Gastrocnemius medialis (tissue), 4 donors: Measurements from ENCODE around the gene TMED8. TPM values are rescaled to one million over a fixed set of nuclear protein-coding genes. Genes with fewer than 3 reads are reported as not detected.

ENCODE experiments used
- ATAC-seq, 2 donors: fragments of 150-250 bp; one replicate each; pipeline ENCODE4 v1.9.1; 2016
- DNase-seq, 2 donors: peaks; one replicate each; pipeline ENCODE4 v3.0.0-alpha.2; 2019
- H3K27ac ChIP-seq, 4 donors: fragments of 200-600 bp; sonication (generic); 1 replicate in 1 of 4; 2 replicates in 3 of 4; pipeline ENCODE4 v1.5.1; 2016 to 2018; ENCODE audit warnings: mild to moderate bottlenecking in 2 of 4, moderate library complexity in 1 of 4
- H3K27me3 ChIP-seq, 3 donors: fragments of 200-600 bp; sonication (generic) in 2 of 3; 1 replicate in 1 of 3; 2 replicates in 2 of 3; pipeline versions ENCODE4 v1.5.1 to v1.6.0; 2016 to 2019; ENCODE audit warnings: mild to moderate bottlenecking in 1 of 3, moderate library complexity in 1 of 3
- H3K36me3 ChIP-seq, 2 donors: fragments of 200-600 bp; sonication (generic) in 1 of 2; one replicate each; pipeline ENCODE4 v1.5.1; 2017 to 2018
- H3K4me1 ChIP-seq, 2 donors: fragments of 200-600 bp; sonication (generic) in 1 of 2; one replicate each; pipeline ENCODE4 v1.5.1; 2016 to 2017; ENCODE audit warnings: mild to moderate bottlenecking in 2 of 2
- H3K4me3 ChIP-seq, 4 donors: fragments of 200-600 bp; sonication (generic) in 3 of 4; 1 replicate in 1 of 4; 2 replicates in 3 of 4; pipeline ENCODE4 v1.5.1; 2016 to 2019; ENCODE audit warnings: mild to moderate bottlenecking in 2 of 4
- H3K9me3 ChIP-seq, 3 donors: fragments of 200-600 bp; sonication (generic) in 2 of 3; 1 replicate in 1 of 3; 2 replicates in 2 of 3; pipeline ENCODE4 v1.5.1; 2016 to 2019
- CTCF ChIP-seq, 5 experiments: fragments of 450-650 bp in 3 of 5; fragments of 200-600 bp in 2 of 5; sonication (generic) in 2 of 5; IDR thresholded peaks in 4 of 5; conservative IDR thresholded peaks in 1 of 5; 1 replicate in 4 of 5; 2 replicates in 1 of 5; pipeline ENCODE4 v1.5.1; 2016 to 2019; ENCODE audit warnings: antibody characterized with exemption in 5 of 5, mild to moderate bottlenecking in 3 of 5, moderate library complexity in 3 of 5
- POLR2A ChIP-seq, 2 donors: fragments of 450-650 bp; IDR thresholded peaks; one replicate each; pipeline ENCODE4 v1.6.1; 2017; ENCODE audit warnings: antibody characterized with exemption in 2 of 2, mild to moderate bottlenecking in 2 of 2, moderate library complexity in 2 of 2
- in situ Hi-C, 4 donors: fragments of 200-750 bp; cut with MboI; loops; one replicate each; pipeline versions ENCODE4 v1.15.0 to v1.8.0; 2017; ENCODE audit warnings: low sequenced_read_pairs in 4 of 4
- intact Hi-C: fragments of 100-400 bp; cut with DNase I; formaldehyde crosslinking; loops from one replicate; pipeline ENCODE4 v1.15.1; 2023; ENCODE audit warnings: low total_unique reads
- total RNA-seq, 4 donors: library from RNA; depleted of rRNA; stranded (reverse); fragments of >200 nt; gene quantifications; one replicate each; pipeline versions ENCODE4 v1.1.0 to v1.2.3, GENCODE V29; 2016

Gene TMED8
- total RNA-seq, 4 donors from 2014 or later, result 3.0 to 5.2 (median 4.3) TPM

- peaks cover 64 to 70% of the 10 kb centered on the region in 2 donors for H3K4me1 ChIP-seq
- H3K4me3 ChIP-seq, result no peak overlapping the region
- TF ChIP-seq CTCF (IDR thresholded peaks at IDR 0.05 in 4 of 5, conservative IDR thresholded peaks at IDR 0.05 in 1 of 5), result no peak
- no peak for TF ChIP-seq POLR2A (IDR thresholded peaks at IDR 0.05)
- intact Hi-C loops (loop anchor here (5.0 kb wide), 4 partner anchors 74 to 431 kb away; partner anchors contain the start of genes AHSA1, SAMD15, TMED8 and VIPAS39), in situ Hi-C loops (no loop called here)
- DNase-seq (no peak), ATAC-seq (peak; percentile 31 to 44)
- H3K9me3 ChIP-seq, result no peaks in the 10 kb centered on the region
- H3K36me3 ChIP-seq, result peaks cover 0 to 18% of the 10 kb centered on the region in 2 donors
- no peaks in the 10 kb centered on the region for H3K27me3 ChIP-seq
- peak overlapping the region; percentile 89 to 97 (median 96) for H3K27ac ChIP-seq
Measured at GRCh38 chr14:77302926-77303325, 74.0 kb downstream of the TMED8 start.

GRCh38 chr14:77301103-77301502, 75.8 kb downstream of the TMED8 start:
- Histone ChIP-seq H3K27me3 (no peaks in the 10 kb centered on the region), H3K9me3 (no peaks in the 10 kb centered on the region), H3K4me1 (peaks cover 46 to 52% of the 10 kb centered on the region in 2 donors), H3K36me3 (peaks cover 0 to 34% of the 10 kb centered on the region in 2 donors), H3K4me3 (peak overlapping the region in 1 of 4 donors; percentile 13), H3K27ac (peak overlapping the region; percentile 24 to 97 (median 96))
- intact Hi-C loops (loop anchor here (1.0 to 5.0 kb wide), 5 partner anchors 15 to 429 kb away; partner anchors contain the start of genes AHSA1, SAMD15, TMED8 and VIPAS39), in situ Hi-C loops (no loop called here)
- DNase-seq (peak; percentile 82 to 87), ATAC-seq (peak; percentile 65 to 73)
- TF ChIP-seq CTCF (IDR thresholded peaks at IDR 0.05 in 4 of 5, conservative IDR thresholded peaks at IDR 0.05 in 1 of 5) (peak; percentile 80 to 95 (median 86)), POLR2A (IDR thresholded peaks at IDR 0.05) (no peak)

- no peak overlapping the region for H3K27ac ChIP-seq
- H3K9me3 ChIP-seq, result no peaks in the 10 kb centered on the region
- in situ Hi-C loops, result loop anchor here in 1 of 4 donors (25.0 kb wide), 1 partner anchor 437 kb away; no protein-coding TSS in a partner anchor
- H3K4me1 ChIP-seq, result peaks cover 33 to 38% of the 10 kb centered on the region in 2 donors
- DNase-seq (no peak), ATAC-seq (no peak)
- peaks cover 0 to 40% of the 10 kb centered on the region in 2 donors for H3K36me3 ChIP-seq
- no peaks in the 10 kb centered on the region for H3K27me3 ChIP-seq
- TF ChIP-seq CTCF (IDR thresholded peaks at IDR 0.05 in 4 of 5, conservative IDR thresholded peaks at IDR 0.05 in 1 of 5), result no peak
- no peak for TF ChIP-seq POLR2A (IDR thresholded peaks at IDR 0.05)
- intact Hi-C loops, result loop anchor here (5.0 kb wide), 4 partner anchors 78 to 427 kb away; partner anchors contain the start of genes AHSA1, SAMD15, TMED8 and VIPAS39
- no peak overlapping the region for H3K4me3 ChIP-seq
Measured at GRCh38 chr14:77299771-77300170, 77.1 kb downstream of the TMED8 start.

- ATAC-seq (no peak), DNase-seq (no peak)
- no peak for TF ChIP-seq POLR2A (IDR thresholded peaks at IDR 0.05)
- H3K27ac ChIP-seq, result no peak overlapping the region
- H3K4me1 ChIP-seq, result peaks cover 8 to 10% of the 10 kb centered on the region in 2 donors
- no peak overlapping the region for H3K4me3 ChIP-seq
- H3K9me3 ChIP-seq, result no peaks in the 10 kb centered on the region
- peaks cover 0 to 53% of the 10 kb centered on the region in 2 donors for H3K36me3 ChIP-seq
- H3K27me3 ChIP-seq, result no peaks in the 10 kb centered on the region
- in situ Hi-C loops, result loop anchor here in 1 of 4 donors (25.0 kb wide), 1 partner anchor 435 kb away; no protein-coding TSS in a partner anchor
- intact Hi-C loops, result no loop called here
Measured at GRCh38 chr14:77296906-77297305, 80.0 kb downstream of the TMED8 start.

GRCh38 chr14:77296155-77296554, 80.7 kb downstream of the TMED8 start:
- H3K4me3 ChIP-seq, result no peak overlapping the region
- in situ Hi-C loops, result loop anchor here in 1 of 4 donors (25.0 kb wide), 1 partner anchor 434 kb away; no protein-coding TSS in a partner anchor
- no peak overlapping the region for H3K27ac ChIP-seq
- H3K4me1 ChIP-seq, result peaks cover under 1 to 4% of the 10 kb centered on the region in 2 donors
- DNase-seq, result no peak
- TF ChIP-seq POLR2A (IDR thresholded peaks at IDR 0.05) (no peak), CTCF (IDR thresholded peaks at IDR 0.05 in 4 of 5, conservative IDR thresholded peaks at IDR 0.05 in 1 of 5) (no peak)
- no peak for ATAC-seq
- intact Hi-C loops, result no loop called here
- H3K27me3 ChIP-seq, result no peaks in the 10 kb centered on the region
- H3K9me3 ChIP-seq, result no peaks in the 10 kb centered on the region
- peaks cover 0 to 55% of the 10 kb centered on the region in 2 donors for H3K36me3 ChIP-seq
